ENCODE results near the gene COPS3. TPM values are rescaled to one million over a fixed set of nuclear protein-coding genes. Genes with fewer than 3 reads are reported as not detected.

COPS3 gene
- total RNA-seq, 4 donors from 2014 or later = 50.8 to 68.0 (median 59.6) TPM

GRCh38 chr17:17254036-17254435, 27.0 kb downstream of the COPS3 start:
- WGBS, 2 donors = 90 to 92% methylated on average over 3 of the region's 3 CpGs
- DNase-seq (ENCODE audit: low spot score in 2 of 2) = no peak
- TF ChIP-seq CTCF (IDR thresholded peaks at IDR 0.05) (no peak), POLR2A (IDR thresholded peaks at IDR 0.05) (no peak)
- intact Hi-C loops (cut with DNase I; ENCODE audit: low total_unique reads) = no loop called here
- H3K4me3 ChIP-seq (ENCODE audit: low read depth, poor library complexity, severe bottlenecking) = no peak overlapping the region

- no peak for DNase-seq (ENCODE audit: low spot score in 2 of 2)
- TF ChIP-seq CTCF (IDR thresholded peaks at IDR 0.05) (no peak), POLR2A (IDR thresholded peaks at IDR 0.05) (no peak)
- 87 to 88% methylated on average over 3 of the region's 3 CpGs for WGBS, 2 donors
- no peak overlapping the region for H3K4me3 ChIP-seq (ENCODE audit: low read depth, poor library complexity, severe bottlenecking)
- intact Hi-C loops (cut with DNase I; ENCODE audit: low total_unique reads) = no loop called here
These were observed 27.6 kb downstream of the COPS3 start for GRCh38 chr17:17253406-17253805.

GRCh38 chr17:17252149-17252661, 28.8 kb downstream of the COPS3 start:
- intact Hi-C loops (cut with DNase I; ENCODE audit: low total_unique reads) = no loop called here
- no peak overlapping the region for H3K4me3 ChIP-seq (ENCODE audit: low read depth, poor library complexity, severe bottlenecking)
- 75% methylated on average over 9 of the region's 9 CpGs for WGBS, 2 donors
- TF ChIP-seq CTCF (IDR thresholded peaks at IDR 0.05) = no peak
- no peak for TF ChIP-seq POLR2A (IDR thresholded peaks at IDR 0.05)
- DNase-seq (ENCODE audit: low spot score in 2 of 2) = no peak

- TF ChIP-seq CTCF (IDR thresholded peaks at IDR 0.05) (no peak), POLR2A (IDR thresholded peaks at IDR 0.05) (no peak)
- no peak for DNase-seq (ENCODE audit: low spot score in 2 of 2)
- 87 to 92% methylated on average over 3 of the region's 3 CpGs for WGBS, 2 donors
- intact Hi-C loops (cut with DNase I; ENCODE audit: low total_unique reads) = no loop called here
- H3K4me3 ChIP-seq (ENCODE audit: low read depth, poor library complexity, severe bottlenecking) = no peak overlapping the region
These were observed 34.2 kb downstream of the COPS3 start for GRCh38 chr17:17246879-17247278.

- TF ChIP-seq POLR2A (IDR thresholded peaks at IDR 0.05) (no peak), CTCF (IDR thresholded peaks at IDR 0.05) (no peak)
- intact Hi-C loops (cut with DNase I; ENCODE audit: low total_unique reads) = no loop called here
- DNase-seq (ENCODE audit: low spot score in 2 of 2) = no peak
- H3K4me3 ChIP-seq (ENCODE audit: low read depth, poor library complexity, severe bottlenecking) = no peak overlapping the region
- WGBS, 2 donors = 86 to 87% methylated on average over 6 of the region's 6 CpGs
These were observed 37.9 kb downstream of the COPS3 start for GRCh38 chr17:17243163-17243562.

- TF ChIP-seq POLR2A (IDR thresholded peaks at IDR 0.05) = no peak
- TF ChIP-seq CTCF (IDR thresholded peaks at IDR 0.05) = no peak
- intact Hi-C loops (cut with DNase I; ENCODE audit: low total_unique reads) = no loop called here
- DNase-seq (ENCODE audit: low spot score in 2 of 2) = no peak
- no peak overlapping the region for H3K4me3 ChIP-seq (ENCODE audit: low read depth, poor library complexity, severe bottlenecking)
- WGBS, 2 donors = 97 to 100% methylated on average over 7 of the region's 7 CpGs
These were observed 38.8 kb downstream of the COPS3 start for GRCh38 chr17:17242246-17242645.
